HUES6 (cell line): ENCODE measurements around the gene TOGARAM2.

Experiments used
- H3K27ac ChIP-seq: 2 replicates; pipeline ENCODE4 v1.7.0; 2013; ENCODE audit warnings: low read depth, mild to moderate bottlenecking, low read length, inconsistent platforms
- H3K27me3 ChIP-seq: 2 replicates; pipeline ENCODE4 v1.6.1; 2013; ENCODE audit warnings: low read length; ENCODE audit not compliant: control insufficient read depth, insufficient read depth
- H3K36me3 ChIP-seq: 2 replicates; pipeline ENCODE4 v1.6.1; 2013; ENCODE audit warnings: low read length; ENCODE audit not compliant: control insufficient read depth, insufficient read depth
- H3K4me1 ChIP-seq: 2 replicates; pipeline ENCODE4 v1.6.1; 2013; ENCODE audit warnings: low read length; ENCODE audit not compliant: control insufficient read depth, insufficient read depth
- H3K4me3 ChIP-seq: 2 replicates; pipeline ENCODE4 v1.5.1; 2013; ENCODE audit warnings: low read depth, low read length
- H3K9ac ChIP-seq: one replicate; pipeline ENCODE4 v1.6.1; 2013; ENCODE audit warnings: mild to moderate bottlenecking, low read length
- H3K9me3 ChIP-seq: 2 replicates; pipeline ENCODE4 v1.6.1; 2013; ENCODE audit warnings: low read depth, low read length; ENCODE audit not compliant: control insufficient read depth, insufficient read depth

Gene TOGARAM2

DNA sequence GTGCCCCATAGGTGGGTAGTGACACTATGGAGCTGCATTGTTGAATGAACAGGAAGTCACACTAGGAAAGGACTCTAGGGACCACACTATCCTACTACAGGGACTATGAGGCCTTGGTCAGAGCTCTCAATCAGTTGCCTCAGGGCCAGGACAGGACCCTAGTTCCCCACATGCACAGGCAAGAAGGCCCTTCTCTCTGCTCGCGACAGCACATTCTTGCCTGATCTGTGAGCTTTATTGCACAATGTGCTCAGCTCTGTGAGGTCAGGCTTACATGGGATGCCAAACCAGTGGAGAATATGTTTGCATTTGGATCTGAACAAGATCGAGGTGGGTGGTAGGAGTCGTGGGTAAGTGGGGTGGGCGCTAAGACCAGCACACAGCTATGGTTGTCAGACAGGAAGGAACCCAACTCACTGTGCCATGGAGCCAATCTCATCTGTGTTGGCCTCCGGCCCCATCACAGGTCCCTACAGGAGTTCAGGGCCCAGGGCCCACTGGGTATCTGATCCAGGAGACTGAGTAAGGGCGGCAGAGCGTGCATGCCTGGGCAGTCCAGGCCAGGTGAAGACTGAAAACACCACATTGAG is 85.3 kb downstream of the TOGARAM2 start:
- H3K36me3 ChIP-seq: no peaks in the 10 kb centered on the region
- H3K9ac ChIP-seq: no peak overlapping the region
- H3K4me3 ChIP-seq: no peak overlapping the region
- H3K9me3 ChIP-seq: no peaks in the 10 kb centered on the region
- no peak overlapping the region for H3K27ac ChIP-seq
- H3K4me1 ChIP-seq: peaks cover 16% of the 10 kb centered on the region
- no peaks in the 10 kb centered on the region for H3K27me3 ChIP-seq

DNA sequence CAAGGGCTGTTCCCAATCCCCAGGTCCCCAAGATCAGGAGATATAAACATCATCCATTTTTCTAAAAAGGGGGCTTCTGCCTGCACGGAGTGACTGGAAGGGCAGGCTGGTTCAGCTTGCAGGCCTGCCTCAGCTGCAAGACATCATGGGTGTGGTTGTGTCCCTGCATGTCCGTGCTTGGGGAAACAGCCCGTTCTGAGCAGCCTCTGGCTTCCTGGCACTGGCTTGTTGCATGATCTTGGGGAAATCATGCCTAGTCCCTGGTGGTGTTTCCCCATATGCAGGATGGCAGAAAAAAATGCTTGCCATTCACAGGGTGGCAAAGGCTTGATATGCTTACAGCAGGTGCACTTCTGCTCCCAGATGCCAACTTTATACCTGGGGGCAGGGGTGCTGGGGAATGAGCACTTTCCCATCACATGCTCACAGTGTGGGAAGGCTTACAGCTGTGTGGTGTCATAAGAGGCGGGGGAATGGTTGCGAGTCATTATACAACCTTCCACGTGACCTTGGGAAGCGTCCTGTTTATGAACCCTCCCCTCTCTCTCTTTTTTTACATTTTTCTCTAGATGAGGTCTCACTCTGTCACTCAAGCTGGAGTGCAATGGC is 86.0 kb downstream of the TOGARAM2 start:
- Histone ChIP-seq H3K4me1 (peaks cover 16% of the 10 kb centered on the region), H3K9ac (no peak overlapping the region), H3K27ac (no peak overlapping the region), H3K9me3 (no peaks in the 10 kb centered on the region), H3K36me3 (no peaks in the 10 kb centered on the region), H3K4me3 (no peak overlapping the region), H3K27me3 (no peaks in the 10 kb centered on the region)

DNA sequence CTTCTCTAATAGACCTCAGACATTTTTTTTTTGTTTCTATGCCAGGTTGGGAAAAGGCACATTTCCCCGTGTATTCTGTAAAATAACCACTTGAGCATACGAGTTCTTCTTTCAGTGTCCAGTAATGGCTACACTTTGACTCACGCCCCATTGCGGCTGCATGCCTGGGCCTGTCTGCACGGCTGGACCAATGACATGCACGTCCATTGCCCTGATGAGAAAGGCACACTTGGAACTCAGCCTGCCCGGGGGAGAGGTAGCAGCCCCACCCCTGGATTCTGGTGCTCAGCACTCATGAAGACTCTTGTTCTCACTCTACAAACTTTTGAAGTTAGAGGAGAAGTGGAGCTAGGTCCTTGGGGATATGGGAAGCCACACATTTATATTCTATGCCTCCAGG is 87.4 kb downstream of the TOGARAM2 start:
- H3K27ac ChIP-seq: no peak overlapping the region
- no peaks in the 10 kb centered on the region for H3K9me3 ChIP-seq
- H3K4me1 ChIP-seq: peaks cover 16% of the 10 kb centered on the region
- H3K4me3 ChIP-seq: no peak overlapping the region
- H3K27me3 ChIP-seq: no peaks in the 10 kb centered on the region
- no peak overlapping the region for H3K9ac ChIP-seq
- H3K36me3 ChIP-seq: no peaks in the 10 kb centered on the region

DNA sequence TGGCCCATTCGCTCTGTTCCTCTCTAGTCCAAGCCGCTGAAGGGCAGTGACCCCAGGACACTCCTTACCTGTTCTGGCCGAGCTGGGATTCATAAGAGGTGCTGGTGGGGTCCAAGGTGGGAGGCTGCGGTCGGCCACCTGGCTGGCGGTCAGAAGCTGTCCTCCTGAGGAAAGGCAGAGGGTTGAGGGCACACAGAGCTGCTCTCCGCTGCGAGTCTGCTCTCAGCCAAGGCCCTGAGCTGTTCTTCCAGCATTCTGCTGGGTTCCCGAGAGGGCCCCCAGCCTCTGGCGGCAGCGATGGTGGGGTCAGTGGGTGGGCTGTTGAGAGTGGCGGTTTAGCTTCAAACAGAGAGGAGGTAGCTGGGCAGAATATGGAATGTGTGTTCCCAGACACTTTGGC is 89.4 kb downstream of the TOGARAM2 start:
- no peak overlapping the region for H3K9ac ChIP-seq
- no peak overlapping the region for H3K4me3 ChIP-seq
- no peaks in the 10 kb centered on the region for H3K36me3 ChIP-seq
- 0 out of 2 replicates have a peak, but pooled peaks cover 1% of the 10 kb centered on the region for H3K4me1 ChIP-seq
- H3K27ac ChIP-seq: no peak overlapping the region
- no peaks in the 10 kb centered on the region for H3K27me3 ChIP-seq
- H3K9me3 ChIP-seq: no peaks in the 10 kb centered on the region

DNA sequence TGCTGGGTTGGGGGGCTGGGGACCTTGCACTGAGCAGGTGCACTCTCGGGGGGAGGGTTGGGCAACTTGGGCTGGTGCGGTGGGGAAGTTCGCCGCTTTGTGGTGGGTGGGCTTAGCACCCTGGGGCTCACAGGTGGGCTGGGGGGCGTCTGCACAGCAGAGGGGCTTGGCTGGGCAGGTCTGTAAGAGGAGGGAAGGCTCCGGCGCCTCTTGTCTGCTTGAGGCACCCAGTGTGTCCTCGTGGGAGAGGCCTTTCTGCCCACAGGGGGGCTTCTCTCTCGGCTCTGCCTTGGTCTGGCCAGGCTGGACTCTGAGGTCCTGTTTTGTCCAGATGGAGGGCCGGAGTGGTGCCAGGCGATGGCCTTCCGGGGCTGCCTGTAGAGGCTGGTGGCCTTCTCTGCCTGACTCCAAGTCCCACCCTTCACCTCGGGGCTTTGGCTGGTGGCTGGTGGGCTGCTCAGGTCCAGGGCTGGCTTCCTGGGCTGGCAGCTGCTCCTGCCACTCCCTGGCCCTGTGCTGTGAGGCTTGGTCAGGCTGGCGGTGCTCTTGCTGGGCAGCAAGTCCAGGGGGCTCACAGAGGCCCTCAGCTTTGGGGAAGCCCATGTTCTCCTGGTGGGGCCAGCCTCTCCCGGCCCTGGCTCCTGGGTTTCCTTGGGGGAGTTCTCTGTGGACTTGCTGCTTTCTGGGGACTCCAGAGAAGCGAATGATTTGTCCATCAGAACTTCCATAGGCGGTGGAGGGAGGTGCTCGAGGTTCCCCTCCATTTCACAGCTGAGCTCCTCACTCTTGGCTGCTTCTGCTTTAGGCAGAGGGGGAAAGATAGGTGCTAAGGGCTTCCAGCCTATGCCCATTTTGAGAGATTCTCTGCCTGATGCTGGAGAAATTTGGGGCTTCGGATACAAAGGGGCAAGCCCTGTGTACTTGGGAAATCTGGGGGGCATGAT is 90.2 kb downstream of the TOGARAM2 start:
- H3K27me3 ChIP-seq: no peaks in the 10 kb centered on the region
- H3K9me3 ChIP-seq: no peaks in the 10 kb centered on the region
- H3K9ac ChIP-seq: no peak overlapping the region
- no peaks in the 10 kb centered on the region for H3K4me1 ChIP-seq
- no peak overlapping the region for H3K4me3 ChIP-seq
- no peaks in the 10 kb centered on the region for H3K36me3 ChIP-seq
- no peak overlapping the region for H3K27ac ChIP-seq

DNA sequence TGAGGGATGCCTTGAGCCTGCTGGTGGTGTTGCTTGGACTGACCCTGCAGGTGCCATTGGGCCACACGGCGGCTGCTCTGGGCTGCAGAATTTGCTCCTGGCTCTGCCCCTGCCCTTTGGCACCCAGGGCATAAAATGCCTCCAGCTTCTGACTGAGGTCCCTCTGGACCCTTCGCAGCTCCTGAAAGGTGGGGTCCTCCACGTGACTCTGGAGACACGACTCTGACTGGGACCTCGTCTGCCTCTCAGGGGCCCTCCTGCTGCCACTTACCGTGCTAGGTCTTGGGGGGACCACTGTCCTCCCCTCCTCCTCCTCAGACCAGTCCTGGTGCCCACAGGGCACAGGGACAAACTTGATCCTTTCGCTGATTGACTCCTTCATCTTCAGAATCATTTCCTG is 91.2 kb downstream of the TOGARAM2 start:
- H3K9ac ChIP-seq: no peak overlapping the region
- no peaks in the 10 kb centered on the region for H3K36me3 ChIP-seq
- H3K4me1 ChIP-seq: no peaks in the 10 kb centered on the region
- H3K9me3 ChIP-seq: no peaks in the 10 kb centered on the region
- no peak overlapping the region for H3K27ac ChIP-seq
- no peak overlapping the region for H3K4me3 ChIP-seq
- H3K27me3 ChIP-seq: no peaks in the 10 kb centered on the region

DNA sequence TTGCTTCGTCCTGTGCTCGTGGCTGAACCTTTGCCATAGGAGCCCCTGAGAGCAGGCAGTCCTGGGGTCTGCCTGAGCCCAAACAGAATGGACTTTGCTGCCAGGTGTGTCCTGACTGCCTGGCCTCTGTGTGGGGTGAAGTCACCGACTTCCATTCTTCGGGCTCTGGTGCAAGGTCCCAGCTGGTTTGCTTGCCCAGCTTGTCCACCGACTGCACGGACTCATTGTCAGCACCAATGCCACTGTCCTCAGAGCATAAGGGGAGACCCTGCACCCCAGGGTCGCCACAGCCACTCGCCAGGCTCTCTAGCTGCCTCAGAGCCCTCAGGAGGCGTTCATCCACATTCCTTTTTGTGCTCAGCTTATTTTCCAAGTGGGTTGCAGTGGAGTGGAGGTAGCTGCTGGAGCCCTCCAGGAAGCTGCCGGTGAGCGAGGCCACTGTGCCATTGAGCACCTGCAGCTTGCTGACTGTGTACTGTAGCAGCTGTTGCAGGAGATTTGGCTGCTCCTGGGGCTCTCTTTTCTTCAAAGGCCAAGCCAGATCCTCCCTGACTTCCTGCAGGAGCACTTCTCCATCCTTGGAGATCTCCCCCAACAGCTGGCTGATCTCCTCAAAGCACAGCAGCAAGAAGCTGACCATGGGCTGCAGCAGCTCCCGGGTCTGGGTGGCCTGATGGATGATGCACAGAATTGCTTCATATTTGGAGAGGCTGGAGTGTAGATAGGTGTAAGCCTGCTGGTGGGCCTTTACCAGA is 92.0 kb downstream of the TOGARAM2 start:
- Histone ChIP-seq H3K9me3 (0 out of 2 replicates have a peak, but pooled peaks cover 4% of the 10 kb centered on the region), H3K4me3 (no peak overlapping the region), H3K36me3 (no peaks in the 10 kb centered on the region), H3K4me1 (no peaks in the 10 kb centered on the region), H3K27me3 (no peaks in the 10 kb centered on the region), H3K27ac (no peak overlapping the region), H3K9ac (no peak overlapping the region)

DNA sequence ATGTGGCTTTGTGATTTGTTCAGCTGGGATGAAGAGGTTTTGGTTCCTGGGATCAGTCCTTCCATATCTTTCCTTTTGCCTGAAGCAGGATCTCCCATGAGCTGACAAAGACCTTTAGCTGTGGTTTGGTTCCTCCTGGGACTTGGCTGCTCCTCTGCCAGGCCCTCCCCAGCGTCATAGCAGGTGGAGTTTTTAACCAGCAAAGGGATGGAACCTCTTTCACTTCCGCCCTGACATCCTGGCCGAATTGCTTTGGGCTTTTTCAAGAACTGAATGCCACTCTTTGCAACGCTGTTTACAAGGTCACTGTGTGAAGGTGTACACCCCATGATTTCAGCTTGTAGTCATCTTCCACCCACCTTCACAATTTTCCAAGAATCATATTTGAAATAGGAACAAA is 92.8 kb downstream of the TOGARAM2 start:
- no peak overlapping the region for H3K4me3 ChIP-seq
- no peak overlapping the region for H3K9ac ChIP-seq
- H3K4me1 ChIP-seq: no peaks in the 10 kb centered on the region
- no peaks in the 10 kb centered on the region for H3K27me3 ChIP-seq
- peaks cover 7% of the 10 kb centered on the region for H3K9me3 ChIP-seq
- no peaks in the 10 kb centered on the region for H3K36me3 ChIP-seq
- no peak overlapping the region for H3K27ac ChIP-seq

DNA sequence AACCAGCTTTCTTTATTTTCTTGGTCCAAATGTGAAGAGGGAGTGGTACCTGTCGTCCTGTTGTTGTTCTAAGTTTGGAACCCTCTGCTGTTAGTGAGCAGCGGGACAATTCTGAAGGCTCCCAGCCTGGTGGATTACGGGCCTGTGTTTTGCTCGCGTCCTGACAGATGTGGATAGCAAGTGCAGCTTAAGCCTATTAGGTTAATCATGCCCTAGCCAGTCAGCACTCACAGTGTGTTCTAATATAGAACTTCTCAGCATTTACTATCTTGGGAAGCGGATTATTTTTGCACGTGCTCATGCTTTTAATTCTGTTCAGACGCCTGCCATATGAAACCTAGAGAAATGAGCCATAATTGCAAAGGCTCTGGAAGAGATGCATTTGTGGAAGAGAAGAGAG is 93.3 kb downstream of the TOGARAM2 start, which contains the start of gene PCARE:
Gene PCARE, minus strand, starts transcription at position 113 of the 400 bp plus-strand sequence. CDS start 262 bp downstream, outside the sequence.
- no peaks in the 10 kb centered on the region for H3K36me3 ChIP-seq
- H3K4me3 ChIP-seq: no peak within 1 kb of the TSS
- H3K9ac ChIP-seq: no peak within 1 kb of the TSS
- H3K27ac ChIP-seq: no peak within 1 kb of the TSS
- H3K9me3 ChIP-seq: peaks cover 9% of the 10 kb centered on the region
- H3K4me1 ChIP-seq: no peaks in the 10 kb centered on the region
- H3K27me3 ChIP-seq: no peaks in the 10 kb centered on the region

DNA sequence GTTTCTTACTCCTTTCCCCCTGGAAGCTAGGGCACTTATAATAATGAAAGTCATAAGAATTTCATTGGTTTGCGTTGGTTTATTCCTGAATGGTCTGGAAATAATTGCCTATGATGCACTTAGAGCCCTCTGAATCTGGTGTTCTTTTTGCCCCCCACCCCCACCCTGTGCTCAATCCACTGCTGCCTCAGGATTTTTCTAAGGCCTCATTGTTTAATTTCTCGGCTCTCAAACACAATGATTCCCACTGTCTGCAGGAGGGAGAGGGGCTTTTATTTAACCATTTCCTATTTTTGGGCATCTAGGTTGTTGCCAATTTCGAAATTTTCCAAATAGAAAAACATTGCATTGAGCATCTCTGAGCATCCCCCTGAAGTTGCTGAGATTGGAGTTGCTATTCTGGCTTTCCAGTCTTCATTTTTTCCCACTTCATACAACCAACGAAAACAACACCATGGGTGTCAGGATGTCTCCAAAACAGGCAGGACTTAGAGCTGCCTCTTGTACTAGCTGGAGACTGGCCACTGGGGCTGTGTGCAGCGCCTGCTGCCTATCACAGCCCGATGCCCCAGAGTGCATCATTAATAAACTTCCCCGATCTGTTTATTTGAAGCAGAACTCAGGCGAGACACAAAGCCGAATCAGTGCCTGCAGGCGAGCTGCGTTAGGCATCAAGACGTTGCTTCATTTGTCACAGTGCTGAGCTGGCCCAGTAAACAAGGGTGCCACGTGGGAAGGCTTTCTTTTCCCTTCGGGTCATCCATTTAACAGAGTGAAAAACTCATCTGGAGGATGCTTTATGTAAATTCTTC is 95.0 kb downstream of the TOGARAM2 start:
- H3K4me3 ChIP-seq: no peak overlapping the region
- no peaks in the 10 kb centered on the region for H3K4me1 ChIP-seq
- no peak overlapping the region for H3K9ac ChIP-seq

More for the DNA sequence above, 95.0 kb downstream of the TOGARAM2 start:
- Histone ChIP-seq H3K36me3 (no peaks in the 10 kb centered on the region), H3K9me3 (peaks cover 21% of the 10 kb centered on the region), H3K27ac (no peak overlapping the region), H3K27me3 (no peaks in the 10 kb centered on the region)
